Measurements from ENCODE around the gene ARMH2.

DNA sequence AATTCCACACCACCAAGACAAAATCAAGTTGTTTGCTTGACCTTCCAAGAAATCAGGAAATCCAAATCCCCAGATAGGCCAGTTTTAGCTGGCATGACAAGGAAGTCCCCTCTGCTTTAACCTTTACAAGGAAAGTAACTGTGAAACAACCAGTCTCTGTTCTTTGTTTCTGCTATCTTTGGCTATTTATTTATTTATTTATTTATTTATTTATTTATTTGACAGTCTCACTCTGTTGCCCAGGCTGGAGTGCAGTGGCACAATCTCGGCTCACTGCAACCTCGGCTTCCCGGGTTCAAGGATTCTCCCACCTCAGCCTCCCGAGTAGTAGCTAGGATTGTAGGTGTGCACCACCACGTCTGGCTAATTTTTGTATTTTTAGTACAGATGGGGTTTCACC lies 38.5 kb downstream of the ARMH2 start:
- TF ChIP-seq CTCF (IDR thresholded peaks at IDR 0.05) (no peak), POLR2A (IDR thresholded peaks at IDR 0.05) (no peak)

All from esophagus squamous epithelium (tissue), 4 donors.